ENCODE data around the gene LSAMP. TPM values are rescaled to one million over a fixed set of nuclear protein-coding genes. Genes with fewer than 3 reads are reported as not detected.

Gene LSAMP
- total and polyA plus RNA-seq, 2 donors (not counting 3 experiments of a cell fraction or from before 2014, with no cell fraction given): not detected

- Histone ChIP-seq H2AFZ (ENCODE audit: low read depth, low read length) (no peak overlapping the region), H4K20me1 (replicated peaks; ENCODE audit: control insufficient read depth, extremely low read depth, insufficient read depth, low read length) (no peaks in the 10 kb centered on the region), H3K9me3 (replicated peaks; ENCODE audit: control insufficient read depth, insufficient read depth, low read length) (no peaks in the 10 kb centered on the region), H3K27ac (ENCODE audit: insufficient read depth, low read depth, low read length) (no peak overlapping the region), H3K9me1 (replicated peaks; ENCODE audit: control insufficient read depth, extremely low read depth, insufficient read depth, low read length) (no peaks in the 10 kb centered on the region), H3K4me2 (ENCODE audit: insufficient read depth, low read length) (no peak overlapping the region), H3K9ac (replicated peaks; ENCODE audit: extremely low read depth, insufficient read depth, low read length) (no peak overlapping the region), H3K4me3 (replicated peaks in 1 of 3; ENCODE audit: insufficient read depth in 1 of 3, low read depth in 1 of 3, low read length in 3 of 3) (no peak overlapping the region), H3K79me2 (ENCODE audit: control insufficient read depth, insufficient read depth, low read length) (no peaks in the 10 kb centered on the region), H3K36me3 (ENCODE audit: control insufficient read depth in 2 of 2, extremely low read depth in 1 of 2, insufficient read depth in 2 of 2, low read length in 2 of 2) (no peaks in the 10 kb centered on the region), H3K4me1 (ENCODE audit: control insufficient read depth, extremely low read depth, insufficient read depth, low read length) (no peaks in the 10 kb centered on the region), H3K27me3 (ENCODE audit: control insufficient read depth in 2 of 2, insufficient read depth in 2 of 2, low read length in 2 of 2) (no peaks in the 10 kb centered on the region)
- TF ChIP-seq CTCF (IDR thresholded peaks at IDR 0.05; ENCODE audit: extremely low read depth in 1 of 2, insufficient read depth in 1 of 2, low read depth in 1 of 2, low read length in 2 of 2) (no peak), JUN (IDR thresholded peaks at IDR 0.05; ENCODE audit: borderline replicate concordance, insufficient read depth, insufficient read length, low read depth) (no peak)
- ChIA-PET CTCF (no interaction called here), POLR2A (no interaction called here)
- intact Hi-C loops (cut with micrococcal nuclease): no loop called here
- no peak for DNase-seq (ENCODE audit: low read depth, low spot score)
- no TSS peak for BruUV-seq (replicated peaks)
- FAIRE-seq: no peak
- dilution Hi-C loops (cut with MboI; ENCODE audit: extremely low pct_ligation_motif_present, low sequenced_read_pairs): no loop called here
These were observed 128.5 kb downstream of the LSAMP start for GRCh38 chr3:116316771-116317170.

DNA sequence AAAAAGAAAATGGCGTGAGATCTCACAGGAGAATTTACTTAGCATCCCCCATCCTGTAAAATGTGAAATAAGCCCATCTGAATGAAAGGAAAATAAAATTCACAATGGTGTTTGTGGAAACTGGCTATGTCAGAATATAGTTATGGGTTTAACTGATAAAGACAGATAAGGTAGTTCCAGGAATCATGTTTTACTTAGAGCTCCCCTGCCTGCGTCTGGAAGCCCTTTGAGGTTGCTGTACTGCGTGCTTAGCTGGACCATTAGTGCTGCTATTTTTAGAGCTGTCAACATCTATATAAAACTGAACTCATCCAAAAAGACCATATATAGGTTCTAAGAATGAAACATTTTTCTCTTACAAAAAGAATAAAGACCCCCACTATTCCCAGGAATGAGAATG lies 130.8 kb downstream of the LSAMP start:
- intact Hi-C loops (cut with micrococcal nuclease): no loop called here
- POLR2A ChIA-PET: no interaction called here
- no peaks in the 10 kb centered on the region for H3K9me3 ChIP-seq (replicated peaks; ENCODE audit: control insufficient read depth, insufficient read depth, low read length)

More for the DNA sequence above, 130.8 kb downstream of the LSAMP start:
- no TSS peak for BruUV-seq (replicated peaks)
- no peaks in the 10 kb centered on the region for H3K36me3 ChIP-seq (ENCODE audit: control insufficient read depth in 2 of 2, extremely low read depth in 1 of 2, insufficient read depth in 2 of 2, low read length in 2 of 2)
- no peak overlapping the region for H3K27ac ChIP-seq (ENCODE audit: insufficient read depth, low read depth, low read length)
- H3K27me3 ChIP-seq (ENCODE audit: control insufficient read depth in 2 of 2, insufficient read depth in 2 of 2, low read length in 2 of 2): no peaks in the 10 kb centered on the region
- H3K4me2 ChIP-seq (ENCODE audit: insufficient read depth, low read length): no peak overlapping the region
- no peak overlapping the region for H3K4me3 ChIP-seq (replicated peaks in 1 of 3; ENCODE audit: insufficient read depth in 1 of 3, low read depth in 1 of 3, low read length in 3 of 3)
- no peak overlapping the region for H2AFZ ChIP-seq (ENCODE audit: low read depth, low read length)
- TF ChIP-seq EZH2 (IDR thresholded peaks at IDR 0.05; ENCODE audit: borderline replicate concordance, low read depth, low read length, severe bottlenecking) (no peak), GATA2 (IDR thresholded peaks at IDR 0.05; ENCODE audit: insufficient read depth, insufficient read length, low read depth, low read length) (no peak), POLR2AphosphoS5 (IDR thresholded peaks at IDR 0.05; ENCODE audit: insufficient read depth, low read depth, low read length) (no peak), POLR2A (IDR thresholded peaks at IDR 0.05; ENCODE audit: low read depth, low read length) (no peak), JUN (IDR thresholded peaks at IDR 0.05; ENCODE audit: borderline replicate concordance, insufficient read depth, insufficient read length, low read depth) (no peak), FOS (IDR thresholded peaks at IDR 0.05; ENCODE audit: borderline replicate concordance, insufficient read depth, low read length) (no peak), MYC (IDR thresholded peaks at IDR 0.05; ENCODE audit: low read depth, low read length) (no peak)
- TF ChIP-seq, protein P1, sequence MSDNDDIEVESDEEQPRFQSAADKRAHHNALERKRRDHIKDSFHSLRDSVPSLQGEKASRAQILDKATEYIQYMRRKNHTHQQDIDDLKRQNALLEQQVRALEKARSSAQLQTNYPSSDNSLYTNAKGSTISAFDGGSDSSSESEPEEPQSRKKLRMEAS (IDR thresholded peaks at IDR 0.05; ENCODE audit: insufficient read depth, insufficient read length): no peak
- no peaks in the 10 kb centered on the region for H3K9me1 ChIP-seq (replicated peaks; ENCODE audit: control insufficient read depth, extremely low read depth, insufficient read depth, low read length)
- H4K20me1 ChIP-seq (replicated peaks; ENCODE audit: control insufficient read depth, extremely low read depth, insufficient read depth, low read length): no peaks in the 10 kb centered on the region
- H3K4me1 ChIP-seq (ENCODE audit: control insufficient read depth, extremely low read depth, insufficient read depth, low read length): no peaks in the 10 kb centered on the region
- no peak for DNase-seq (ENCODE audit: low read depth, low spot score)
- no peak overlapping the region for H3K9ac ChIP-seq (replicated peaks; ENCODE audit: extremely low read depth, insufficient read depth, low read length)
- H3K79me2 ChIP-seq (ENCODE audit: control insufficient read depth, insufficient read depth, low read length): no peaks in the 10 kb centered on the region
- dilution Hi-C loops (cut with MboI; ENCODE audit: extremely low pct_ligation_motif_present, low sequenced_read_pairs): no loop called here
- CTCF ChIA-PET: no interaction called here
- no peak for FAIRE-seq
